SKM-1 treated with dmso at 0.1 percent for 144 hours (cell line): ENCODE measurements around the gene AGAP2.

Source experiments
- DNase-seq: peaks from one replicate; lab custom pipeline; 2025; ENCODE audit not compliant: unreplicated experiment; lab: John Stamatoyannopoulos, UW

AGAP2 gene

GRCh38 chr12:57767876-57768275, 29.3 kb upstream of the AGAP2 start:
- no peak for DNase-seq

DNA sequence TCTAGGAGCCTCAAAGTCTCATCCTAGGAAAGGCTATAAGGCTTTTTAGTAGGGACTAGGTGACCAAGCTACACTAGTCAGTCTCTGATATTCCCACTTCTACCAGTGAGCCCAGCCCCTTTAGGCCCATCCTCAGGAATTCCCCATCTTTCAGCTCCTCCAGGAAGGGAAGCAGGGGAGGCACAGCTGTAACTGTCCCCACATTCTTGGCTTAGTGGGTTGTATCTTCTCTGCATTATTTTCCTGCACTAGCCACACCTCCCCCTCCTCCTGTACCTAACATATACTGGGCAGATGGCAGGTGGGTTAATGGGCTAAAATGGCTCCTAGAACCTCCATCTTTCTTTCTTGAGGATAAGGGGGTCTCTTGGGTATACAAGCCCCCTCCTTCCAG, 28.8 kb upstream of the AGAP2 start:
- DNase-seq = no peak

GRCh38 chr12:57766464-57767304, 28.1 kb upstream of the AGAP2 start, which contains the start of gene CYP27B1:
TSS of gene CYP27B1 (minus strand) at chr12:57767078. CDS start at chr12:57767041, 37 bp downstream.
- DNase-seq = no peak

GRCh38 chr12:57765698-57766463, 27.3 kb upstream of the AGAP2 start:
- DNase-seq = no peak

DNA sequence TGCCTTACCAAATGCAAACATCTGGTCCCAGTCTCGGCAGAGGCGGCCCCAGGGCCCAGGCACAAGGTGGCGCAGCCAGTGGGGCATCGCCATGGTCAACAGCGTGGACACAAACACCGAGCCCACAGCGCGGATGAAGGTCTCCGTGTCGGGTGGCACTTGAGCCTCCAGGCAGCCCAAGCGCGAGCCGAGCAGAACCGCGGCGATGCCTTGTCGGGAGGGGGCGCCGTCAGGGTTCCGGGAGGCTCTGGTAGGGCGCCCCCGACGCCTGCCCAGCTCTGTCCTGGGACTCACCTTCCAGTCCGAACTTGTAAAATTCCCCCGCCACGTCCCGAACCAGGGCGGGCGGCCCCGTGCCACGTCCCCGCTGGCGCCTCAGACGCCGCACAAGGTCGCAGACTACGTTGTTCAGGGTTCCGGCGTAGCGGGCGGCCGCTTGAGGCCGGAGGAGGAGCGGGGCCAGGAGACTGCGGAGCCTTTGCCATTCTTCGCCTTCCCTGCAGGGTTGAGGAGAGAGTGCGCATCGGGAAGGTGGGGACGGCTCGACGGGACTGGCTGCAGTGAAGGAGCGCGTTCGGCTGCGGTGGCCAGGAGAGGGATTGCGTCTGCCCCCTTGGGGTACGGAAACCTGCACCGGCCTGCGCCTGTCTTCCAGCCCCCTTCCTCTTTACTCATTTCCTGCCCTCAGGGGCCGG, 26.6 kb upstream of the AGAP2 start:
- peak; percentile 26 for DNase-seq

GRCh38 chr12:57764662-57765002, 26.1 kb upstream of the AGAP2 start:
- DNase-seq = no peak

DNA sequence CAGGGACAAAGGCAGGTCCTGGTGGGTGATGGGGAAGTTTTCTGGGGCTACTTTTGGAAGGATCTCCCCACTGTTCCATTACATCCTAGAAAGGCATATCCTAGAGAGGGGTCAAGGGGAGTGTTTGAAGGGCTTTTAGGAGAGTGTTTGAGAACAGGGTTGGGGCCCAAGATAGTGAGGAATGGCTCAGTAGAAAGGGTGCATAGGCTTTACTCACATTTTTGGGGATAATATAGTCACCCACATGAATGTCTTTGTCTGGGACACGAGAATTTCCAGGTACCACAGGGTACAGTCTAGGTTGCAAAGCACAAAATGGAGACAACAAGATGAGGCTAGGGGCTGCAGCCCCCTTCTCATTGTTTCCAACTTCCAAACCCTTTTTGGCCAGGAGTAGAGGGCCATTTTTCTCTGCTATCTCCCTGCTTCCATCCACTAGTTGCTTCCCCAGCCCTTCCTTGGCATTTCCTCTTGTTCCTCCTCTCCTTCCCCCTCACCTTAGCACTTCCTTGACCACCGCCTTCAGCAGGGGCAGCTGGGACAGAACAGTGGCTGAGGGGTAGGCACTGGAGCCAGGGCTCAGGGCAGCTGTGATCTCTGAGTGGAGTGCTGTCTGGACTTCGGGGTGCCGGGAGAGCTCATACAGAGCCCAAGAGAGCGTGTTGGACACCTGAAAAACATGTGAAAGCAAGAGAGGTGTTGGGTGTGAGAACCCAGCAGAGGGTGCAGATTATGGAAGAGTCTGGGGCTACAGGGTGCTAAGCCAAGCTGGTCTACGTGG, 25.5 kb upstream of the AGAP2 start:
- DNase-seq = no peak

DNA sequence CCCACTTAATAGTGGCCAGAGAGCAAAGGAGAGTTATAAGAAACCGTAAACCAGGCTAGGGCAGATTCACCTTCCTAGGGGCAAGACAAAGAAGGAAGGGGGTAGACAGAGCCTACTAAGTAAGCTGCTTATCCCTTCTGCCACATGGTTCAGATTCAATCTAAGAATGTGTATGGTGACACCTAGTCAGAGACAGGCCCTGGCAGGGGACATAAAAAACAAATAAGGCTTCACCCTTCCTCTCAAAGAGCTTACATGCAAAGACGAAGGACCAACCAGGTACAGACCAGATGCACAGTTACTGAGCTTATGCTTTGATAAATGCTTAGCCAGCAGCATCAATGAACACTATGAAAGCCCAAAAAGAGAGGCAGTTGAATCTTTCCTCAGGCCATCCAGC, 23.9 kb upstream of the AGAP2 start:
- no peak for DNase-seq

- no peak for DNase-seq
Observed at GRCh38 chr12:57761391-57761998, 23.0 kb upstream of the AGAP2 start.

GRCh38 chr12:57760347-57760982, 21.9 kb upstream of the AGAP2 start:
- DNase-seq = no peak

- DNase-seq = no peak
Observed at GRCh38 chr12:57759360-57759980, 20.9 kb upstream of the AGAP2 start.

GRCh38 chr12:57758552-57759359, 20.2 kb upstream of the AGAP2 start:
- DNase-seq = no peak

DNA sequence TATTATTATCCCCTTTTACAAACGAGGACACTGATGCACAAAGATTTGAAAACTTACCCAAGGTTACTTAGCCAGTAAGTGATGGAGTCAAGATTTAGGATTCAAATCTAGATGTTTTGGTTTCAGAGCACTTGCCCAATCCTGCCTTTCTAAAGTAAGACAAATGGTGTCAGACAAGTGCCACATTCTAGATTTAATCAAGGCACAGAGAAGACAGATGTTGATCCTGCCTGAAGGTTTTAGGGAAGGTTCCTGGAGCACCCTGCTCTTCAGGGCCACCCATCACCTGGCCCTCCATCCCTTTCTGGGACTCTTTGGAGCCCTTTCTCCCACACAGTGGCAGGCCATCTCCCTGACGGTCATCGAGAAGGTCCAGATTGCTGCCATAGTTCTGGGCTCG, 19.2 kb upstream of the AGAP2 start:
- DNase-seq = no peak

- DNase-seq = no peak
Observed at GRCh38 chr12:57756406-57757341, 18.1 kb upstream of the AGAP2 start.

GRCh38 chr12:57755454-57756372, 17.2 kb upstream of the AGAP2 start:
- no peak for DNase-seq

DNA sequence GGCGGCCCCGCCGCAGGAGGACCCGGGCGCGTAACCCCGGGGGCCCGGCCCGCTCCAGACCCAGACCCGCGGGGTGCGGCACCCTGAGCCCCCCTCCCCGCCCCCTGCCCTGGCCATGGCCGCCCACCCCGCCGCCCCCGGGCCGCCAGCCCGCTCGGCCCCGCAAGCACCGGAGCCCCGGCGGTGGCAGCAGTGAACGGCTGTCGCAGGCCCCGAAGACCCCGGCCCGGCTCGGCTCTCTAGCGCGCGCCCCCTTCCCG, 16.6 kb upstream of the AGAP2 start:
- DNase-seq = no peak
